Effector CD4-positive, alpha-beta T cell (primary cell): ENCODE data around the gene DCPS.
"Not testable (repeated sequence)": the region's sequence is repeated elsewhere in the genome, so short reads cannot be mapped to it uniquely, and the experiment has no call there.

Source experiments
- DNase-seq: peaks from one replicate; pipeline ENCODE4 v3.0.0-alpha.2; 2020

The DCPS gene

GRCh38 chr11:126385991-126386728, 82.3 kb downstream of the DCPS start:
- no peak for DNase-seq

- not testable (repeated sequence) for DNase-seq
Observed at GRCh38 chr11:126386729-126387071, 82.8 kb downstream of the DCPS start.

DNA sequence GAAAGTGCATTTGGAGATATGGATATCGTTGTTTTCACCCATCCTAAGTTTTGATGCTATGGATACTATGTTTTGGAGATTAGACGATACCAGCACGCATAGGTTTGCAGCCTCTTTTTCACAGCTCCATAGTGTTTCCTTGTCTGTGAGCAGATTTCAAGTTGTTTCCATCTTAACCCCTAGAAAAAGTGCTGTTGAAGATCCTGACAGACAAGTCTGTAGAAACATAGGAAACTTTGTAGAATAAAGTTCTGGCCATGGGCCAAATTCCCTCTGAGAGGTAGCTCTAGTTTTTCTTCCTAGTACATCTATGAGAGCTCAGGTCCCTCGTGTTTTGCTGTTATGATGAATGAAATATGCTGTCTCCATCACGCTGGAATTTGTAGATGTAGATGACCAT, 84.0 kb downstream of the DCPS start:
- no peak for DNase-seq

DNA sequence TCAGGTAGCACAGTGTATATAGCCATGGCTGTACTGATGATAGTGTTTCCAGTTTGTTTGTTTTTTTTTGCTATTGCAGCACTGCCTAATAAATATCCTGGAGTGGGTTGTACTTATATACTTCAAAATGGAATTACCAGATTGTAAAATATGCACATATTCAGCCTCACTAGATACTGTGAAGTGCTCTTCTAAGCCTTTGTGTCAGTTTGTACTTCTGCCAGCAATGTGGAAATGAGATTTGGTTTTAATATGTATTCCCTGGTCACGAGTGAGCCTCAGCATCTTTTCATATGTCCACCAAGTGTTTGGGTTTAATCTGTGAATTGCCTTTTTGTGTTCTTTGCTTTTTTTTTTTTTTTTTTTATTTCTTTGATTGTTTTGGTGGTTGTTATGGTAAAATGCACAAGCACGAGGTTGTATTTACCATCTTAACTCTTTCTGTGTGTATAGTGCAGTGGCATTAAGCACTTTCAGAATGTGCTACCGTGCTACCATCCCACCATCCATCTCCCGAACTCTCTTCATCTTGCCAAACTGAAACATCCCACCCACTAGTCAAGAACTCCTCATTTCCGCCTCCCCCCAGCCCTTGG, 86.5 kb downstream of the DCPS start:
- no peak for DNase-seq

DNA sequence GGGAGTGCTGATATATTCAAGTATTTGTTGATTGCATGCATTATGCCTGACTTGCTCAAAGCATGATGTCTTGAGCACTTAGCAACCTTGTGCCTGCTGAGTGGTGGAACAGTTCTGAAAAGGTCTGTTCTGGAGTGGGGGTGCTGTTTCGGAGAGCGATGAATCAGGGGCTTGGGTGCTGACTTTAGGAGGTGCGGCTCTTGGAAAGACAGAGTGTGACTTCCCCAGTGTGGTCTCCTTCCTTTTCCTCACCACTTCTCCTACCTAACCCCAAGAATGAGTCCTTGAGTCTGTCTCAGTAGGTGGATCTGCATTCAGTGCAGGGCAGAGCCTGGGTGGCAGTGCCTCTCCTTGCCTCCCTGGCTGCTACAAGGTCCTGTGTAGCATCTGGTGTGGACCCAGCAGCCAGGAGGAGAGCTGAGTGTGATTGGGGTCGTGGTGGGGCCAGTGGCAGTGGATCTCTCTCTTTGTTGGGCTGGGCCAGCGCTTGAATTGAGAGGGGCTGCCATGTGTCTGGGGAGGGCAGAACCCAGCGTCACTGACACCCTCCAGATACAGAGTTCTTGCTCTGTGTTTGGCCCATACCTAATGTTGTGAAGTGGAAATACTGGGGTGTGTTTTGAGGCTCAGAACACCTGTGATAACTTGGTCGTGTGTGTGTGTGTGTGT, 87.6 kb downstream of the DCPS start:
- DNase-seq: no peak

- no peak for DNase-seq
Observed at GRCh38 chr11:126391970-126392632, 88.2 kb downstream of the DCPS start.

DNA sequence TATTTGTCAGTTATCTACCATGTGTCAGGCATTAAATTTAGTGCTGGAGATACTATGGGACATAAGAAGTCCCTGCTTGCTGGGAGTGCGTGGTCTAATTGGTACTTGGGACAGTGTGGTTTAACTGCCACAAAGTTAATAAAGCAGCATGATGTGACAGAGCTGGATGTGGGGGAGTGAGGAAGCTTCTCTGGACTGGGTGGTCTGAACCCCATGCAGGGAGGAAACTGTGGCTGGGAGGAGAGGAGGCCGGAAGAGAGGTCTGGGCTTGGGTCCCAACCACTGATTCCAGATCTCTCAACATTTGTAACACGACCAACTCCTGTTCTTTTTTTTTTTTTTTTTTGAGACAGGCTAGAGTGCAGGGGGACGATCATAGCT, 88.8 kb downstream of the DCPS start:
- no peak for DNase-seq

DNA sequence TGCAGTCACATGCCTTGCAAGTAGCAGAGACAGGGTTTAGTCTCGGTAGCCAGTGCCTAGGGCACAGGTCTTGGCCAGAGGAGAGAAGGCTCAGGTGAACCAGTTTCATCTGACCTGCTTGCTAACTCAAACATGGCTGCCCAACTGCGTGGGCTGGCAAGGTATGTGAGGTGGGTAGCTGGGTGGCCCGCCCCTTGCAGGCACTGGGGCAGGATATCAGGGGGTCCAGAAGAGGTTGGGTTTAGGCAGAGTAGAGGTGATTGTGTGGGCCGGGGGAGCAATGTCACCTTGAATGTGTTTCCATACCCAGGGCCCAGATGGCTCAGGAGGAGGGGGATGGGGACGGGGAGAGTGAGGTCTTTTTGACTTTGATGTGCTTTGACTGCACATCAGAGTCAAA, 89.3 kb downstream of the DCPS start:
- DNase-seq: no peak

DNA sequence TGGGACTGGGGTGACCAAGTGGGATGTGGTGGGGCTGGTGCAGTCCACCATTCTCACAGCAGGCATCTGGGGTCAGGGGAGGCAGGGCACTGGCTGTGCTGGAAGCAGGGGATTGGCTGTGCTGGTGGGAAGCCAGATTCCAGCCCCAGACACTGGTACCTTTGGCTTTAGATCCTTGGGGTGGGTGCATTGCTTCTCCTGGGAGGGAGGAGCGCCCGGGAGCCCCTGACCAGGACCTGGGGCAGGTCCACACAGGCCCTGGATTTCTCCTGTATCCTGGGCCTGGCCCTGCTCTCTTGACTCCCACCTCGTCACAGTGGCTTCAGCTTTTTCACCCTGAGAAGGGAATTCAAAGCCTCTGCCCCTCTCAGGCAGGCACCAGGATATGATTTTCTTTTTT, 90.2 kb downstream of the DCPS start:
- DNase-seq: no peak

GRCh38 chr11:126394634-126395072, 90.8 kb downstream of the DCPS start:
- DNase-seq: not testable (repeated sequence)
